Measurements from ENCODE around the gene HM13.
"Not testable (repeated sequence)": the region's sequence is repeated elsewhere in the genome, so short reads cannot be mapped to it uniquely, and the experiment has no call there.

HM13 gene, protein sequence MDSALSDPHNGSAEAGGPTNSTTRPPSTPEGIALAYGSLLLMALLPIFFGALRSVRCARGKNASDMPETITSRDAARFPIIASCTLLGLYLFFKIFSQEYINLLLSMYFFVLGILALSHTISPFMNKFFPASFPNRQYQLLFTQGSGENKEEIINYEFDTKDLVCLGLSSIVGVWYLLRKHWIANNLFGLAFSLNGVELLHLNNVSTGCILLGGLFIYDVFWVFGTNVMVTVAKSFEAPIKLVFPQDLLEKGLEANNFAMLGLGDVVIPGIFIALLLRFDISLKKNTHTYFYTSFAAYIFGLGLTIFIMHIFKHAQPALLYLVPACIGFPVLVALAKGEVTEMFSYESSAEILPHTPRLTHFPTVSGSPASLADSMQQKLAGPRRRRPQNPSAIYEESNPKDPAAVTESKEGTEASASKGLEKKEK

GRCh38 chr20:31514154-31515071 lies at the start of gene HM13:
Gene HM13 (plus strand): TSS chr20:31514442. CDS start chr20:31514552, 110 bp downstream.
- DNase-seq = peak; percentile 90

GRCh38 chr20:31470946-31471345 lies 43.3 kb upstream of the HM13 start:
- DNase-seq = not testable (repeated sequence)

GRCh38 chr20:31472395-31473330 lies 41.6 kb upstream of the HM13 start:
- no peak for DNase-seq

DNA sequence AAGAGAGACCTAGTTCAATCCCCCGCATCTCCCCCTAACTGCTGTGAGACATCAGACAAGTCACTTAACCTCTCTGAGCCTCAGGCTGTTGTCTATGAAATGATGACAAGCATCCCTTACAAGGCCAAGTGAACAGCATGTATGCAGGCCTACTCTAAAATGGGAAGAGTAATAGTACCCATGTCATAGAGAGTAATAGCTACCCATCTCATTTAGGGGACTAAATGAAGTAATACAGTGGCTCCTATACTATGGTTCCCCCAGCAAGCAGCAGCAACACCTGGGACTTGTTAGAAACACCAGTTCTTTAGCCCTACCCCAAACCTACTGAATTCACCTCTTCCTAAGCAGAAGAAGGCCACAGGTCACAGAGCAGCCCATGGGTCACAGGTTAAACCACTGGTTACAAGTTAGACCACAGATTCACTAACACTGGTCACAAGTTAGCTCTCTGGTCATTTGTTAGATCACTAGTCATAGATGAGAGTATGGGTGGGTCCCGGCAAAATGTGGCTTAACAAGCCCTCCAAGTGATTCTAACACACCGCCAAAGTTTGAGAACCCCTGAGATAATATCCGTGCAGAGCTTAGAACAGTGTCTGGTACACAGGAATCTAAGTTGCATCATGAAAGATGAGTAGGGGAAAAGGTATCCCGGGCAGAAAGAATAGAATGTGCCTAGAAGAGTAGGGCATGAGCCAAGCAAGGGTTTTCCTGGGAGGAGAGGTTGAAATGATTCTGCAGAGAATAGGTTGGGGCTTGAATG lies 40.7 kb upstream of the HM13 start:
- DNase-seq = no peak

DNA sequence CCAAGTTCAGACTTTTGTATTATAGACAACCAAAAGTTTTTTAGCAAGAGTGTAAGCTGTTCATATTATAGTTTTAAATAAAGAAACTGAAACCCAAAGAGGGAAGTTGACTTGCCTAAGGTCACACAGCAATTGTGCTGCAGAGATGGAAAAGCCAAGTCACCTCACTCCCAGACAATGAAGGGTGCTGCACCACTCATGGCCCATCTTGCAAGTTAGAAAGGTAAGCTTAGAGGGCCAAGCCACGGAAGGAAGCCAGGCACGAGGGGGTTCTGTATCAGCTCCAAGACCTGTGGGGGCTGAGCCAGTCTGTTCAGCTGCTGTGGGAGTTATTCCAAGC lies 40.2 kb upstream of the HM13 start:
- DNase-seq = no peak

- no peak for DNase-seq
Observed at GRCh38 chr20:31474758-31475427, 39.3 kb upstream of the HM13 start, which contains the start of the genes DEFB124 and REM1. Gene DEFB124 (minus strand): TSS chr20:31475127. CDS start chr20:31473013, 2,114 bp downstream. Gene REM1 (plus strand): TSS chr20:31475288. CDS start chr20:31476446, 1,158 bp downstream.

DNA sequence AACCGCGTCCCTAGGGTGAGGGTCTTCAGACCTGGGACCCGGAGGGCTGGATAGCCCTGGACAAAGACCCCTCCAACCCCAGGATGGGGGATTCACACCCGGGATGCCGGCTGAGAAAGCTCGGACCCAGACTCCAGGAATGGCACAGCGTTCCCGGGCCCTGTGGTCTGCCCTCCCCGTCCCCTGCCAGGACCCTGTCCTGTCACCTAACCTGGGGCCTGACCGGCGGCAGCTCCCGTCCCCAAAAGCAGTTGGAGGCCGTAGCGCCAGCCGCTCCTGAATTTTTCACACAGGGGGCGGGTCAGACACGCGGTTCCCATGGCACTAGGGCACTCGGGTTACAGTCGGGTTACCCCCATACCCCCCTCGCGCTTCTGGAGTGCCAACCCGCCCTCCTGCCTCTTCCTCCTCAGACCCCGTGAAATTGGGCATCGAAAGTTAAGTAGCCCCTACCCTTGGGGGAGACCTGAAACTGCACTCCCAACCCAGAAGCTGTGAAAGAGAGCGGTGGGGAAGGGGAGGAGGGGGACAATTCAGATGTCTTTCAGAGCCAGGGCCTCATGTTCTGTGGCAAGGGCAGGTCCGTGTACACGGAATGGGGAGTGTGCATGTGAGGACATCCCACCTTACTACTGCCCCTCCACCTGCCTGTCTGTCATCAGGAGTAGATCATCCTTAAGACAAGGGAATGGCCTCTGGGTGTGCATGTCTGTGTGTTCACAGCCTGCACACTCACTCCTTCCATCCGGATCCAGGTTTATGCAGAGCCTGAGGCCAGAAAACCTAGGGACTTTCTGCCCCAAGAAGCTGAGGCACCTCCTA lies 38.6 kb upstream of the HM13 start:
- no peak for DNase-seq

- no peak for DNase-seq
Observed at GRCh38 chr20:31476294-31476585, 38.0 kb upstream of the HM13 start.

- DNase-seq = no peak
Observed at GRCh38 chr20:31476643-31477215, 37.5 kb upstream of the HM13 start.

DNA sequence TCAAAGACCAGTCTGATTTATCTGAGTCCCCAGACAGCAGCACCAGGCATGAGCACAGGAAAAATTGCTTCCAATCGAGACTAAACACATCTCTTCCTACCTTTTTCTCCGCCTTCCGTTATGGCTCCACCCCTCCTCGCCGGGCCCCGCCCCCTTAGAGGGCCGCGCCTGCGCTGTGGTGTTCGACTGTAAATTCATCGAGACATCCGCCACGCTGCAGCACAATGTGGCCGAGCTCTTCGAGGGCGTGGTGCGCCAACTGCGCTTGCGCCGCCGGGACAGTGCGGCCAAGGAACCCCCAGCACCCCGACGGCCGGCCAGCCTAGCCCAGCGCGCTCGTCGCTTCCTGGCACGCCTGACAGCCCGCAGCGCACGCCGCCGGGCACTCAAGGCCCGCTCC lies 30.2 kb upstream of the HM13 start:
- peak; percentile 37 for DNase-seq

GRCh38 chr20:31485450-31486339 lies 28.5 kb upstream of the HM13 start:
- DNase-seq = peak; percentile 48

- DNase-seq = no peak
Observed at GRCh38 chr20:31488115-31488514, 26.1 kb upstream of the HM13 start.

DNA sequence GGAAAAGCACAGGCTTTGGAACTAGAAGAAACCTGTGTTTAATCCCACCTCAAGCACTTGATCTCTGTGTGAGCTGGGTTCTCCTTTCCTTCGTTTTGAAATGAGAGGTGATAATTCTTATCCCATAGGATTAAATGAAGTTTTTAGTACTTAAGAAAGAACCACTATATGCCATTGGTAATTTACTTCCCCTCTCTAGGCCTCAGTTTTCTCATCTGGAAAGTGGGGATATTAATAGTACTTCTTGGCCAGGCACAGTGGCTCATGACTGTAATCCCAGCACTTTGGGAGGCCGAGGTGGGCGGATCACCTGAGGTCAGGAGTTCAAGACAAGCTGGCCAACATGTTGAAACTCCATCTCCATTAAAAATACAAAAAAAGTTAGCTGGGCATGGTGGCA lies 25.1 kb upstream of the HM13 start:
- DNase-seq = no peak

DNA sequence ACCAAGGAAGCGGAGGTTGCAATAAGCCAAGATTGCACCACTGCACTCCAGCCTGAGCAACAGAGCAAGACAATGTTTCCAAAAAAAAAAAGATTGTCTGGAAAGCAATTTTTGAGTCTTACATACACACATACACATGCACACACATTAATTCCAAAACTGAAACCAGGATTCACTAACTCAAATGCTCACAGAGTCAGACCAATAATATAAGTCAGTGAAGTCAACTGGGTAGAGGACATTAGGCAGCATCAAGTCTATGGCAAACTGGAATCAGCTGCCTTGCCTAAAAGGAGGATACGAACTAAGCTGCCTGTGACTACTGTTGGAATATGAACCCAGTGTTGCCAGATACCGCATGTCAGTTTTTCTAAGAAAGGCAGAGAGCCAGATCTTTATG lies 23.5 kb upstream of the HM13 start:
- no peak for DNase-seq

DNA sequence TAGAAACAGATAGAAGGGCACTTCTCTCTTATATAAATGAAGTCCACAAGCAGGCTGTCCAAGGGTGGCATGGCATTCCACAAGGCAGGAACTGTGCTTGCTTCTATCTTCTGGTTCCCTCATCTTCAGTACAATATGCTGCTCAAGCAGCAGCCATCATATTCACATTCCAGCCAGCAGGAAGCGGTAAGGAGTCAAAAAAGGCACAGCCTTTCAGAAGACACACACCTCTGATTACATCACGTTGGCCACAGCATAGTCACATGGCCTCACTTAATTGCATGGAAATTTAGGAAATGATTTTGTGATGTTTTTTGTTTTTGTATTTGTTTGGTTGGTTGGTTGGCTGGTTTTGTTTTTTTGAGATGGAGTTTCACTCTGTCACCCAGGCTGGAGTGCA lies 20.1 kb upstream of the HM13 start:
- DNase-seq = no peak

DNA sequence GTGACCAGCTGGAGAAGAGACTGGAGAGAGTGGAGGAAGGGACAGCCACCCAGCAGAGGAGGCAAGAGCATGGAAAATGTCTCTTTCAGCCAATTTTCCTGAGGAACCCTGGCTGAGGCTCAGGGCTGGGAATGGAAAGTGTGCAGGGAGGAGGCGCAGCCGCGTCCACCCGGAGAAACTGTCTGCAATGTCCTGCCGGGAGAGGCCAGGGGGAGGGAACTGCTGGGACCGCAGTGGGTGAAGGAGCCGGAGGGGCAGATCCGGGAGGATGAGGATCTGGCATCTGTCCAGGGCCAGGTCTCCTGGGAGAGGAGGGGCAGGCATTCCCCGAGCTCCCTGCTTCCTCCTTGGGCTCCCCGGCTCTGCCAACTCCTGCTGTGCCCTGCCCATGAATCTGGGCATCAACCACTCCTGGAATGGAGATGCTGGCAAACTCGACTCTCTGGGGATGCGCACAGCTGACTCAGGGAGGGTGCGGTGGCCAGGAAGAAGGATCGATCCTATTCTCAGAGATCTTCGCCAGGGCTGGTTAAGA lies 17.4 kb upstream of the HM13 start:
- DNase-seq = no peak

DNA sequence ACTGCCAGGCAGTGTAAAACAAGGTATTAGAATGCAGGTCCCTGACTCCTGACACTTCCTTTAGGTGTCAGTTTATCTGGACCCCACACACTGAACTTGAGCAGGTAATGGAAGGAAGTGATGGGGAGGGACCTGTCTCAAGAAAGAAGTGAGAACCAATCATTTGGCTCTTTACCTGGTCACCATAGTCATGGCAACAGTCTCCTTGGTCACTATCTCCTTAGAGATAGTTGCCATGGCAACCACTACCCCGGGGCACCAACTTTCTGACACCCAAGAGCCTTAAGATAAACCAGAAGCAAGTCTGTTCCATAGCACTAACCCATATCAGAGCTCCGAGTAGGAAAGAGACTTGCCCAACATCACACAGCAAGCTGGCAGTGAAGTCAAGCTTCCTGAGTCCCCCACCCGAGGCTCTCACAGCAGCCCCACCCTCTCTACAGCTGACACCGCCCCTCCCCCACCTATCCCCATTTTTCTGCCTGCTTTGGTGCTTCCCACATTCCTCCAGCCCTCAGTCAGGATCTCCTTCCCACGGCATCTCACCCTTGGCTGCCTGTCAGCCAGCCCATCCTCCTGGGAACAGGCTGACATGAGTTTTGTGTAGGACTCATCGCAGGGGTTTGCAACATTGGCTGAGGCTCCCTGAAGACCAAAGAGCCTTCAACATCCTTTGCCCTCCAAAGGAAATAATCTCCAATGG lies 16.3 kb upstream of the HM13 start:
- no peak for DNase-seq

DNA sequence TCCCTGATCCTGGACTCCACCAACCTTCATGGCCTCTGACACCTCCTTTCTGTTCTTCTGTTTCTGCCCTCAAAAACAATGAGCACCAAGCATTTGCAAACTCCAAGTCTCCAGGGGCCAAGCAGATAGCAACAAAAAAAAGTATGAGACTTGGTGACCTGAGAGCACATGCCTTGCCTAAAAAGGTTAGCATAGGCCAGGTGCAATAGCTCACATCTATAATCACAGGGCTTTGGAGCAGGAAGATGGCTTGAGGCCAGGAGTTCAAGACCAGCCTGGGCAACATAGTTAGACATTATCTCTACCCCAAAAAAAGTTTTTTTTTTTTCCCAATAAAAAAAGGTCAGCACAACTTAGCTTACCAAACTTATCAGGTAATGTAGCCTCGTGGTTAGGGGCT lies 13.7 kb upstream of the HM13 start:
- DNase-seq = no peak
